Astrocyte (in vitro differentiated cells and primary cell): ENCODE data around the gene VKORC1L1.

Experiments
- EZH2 ChIP-seq: IDR thresholded peaks from 2 replicates; pipeline ENCODE4 v1.6.1; 2012; ENCODE audit warnings: mild to moderate bottlenecking, low read length, inconsistent platforms; ENCODE audit not compliant: insufficient read depth
- TF ChIP-seq, protein P1 (sequence below): IDR thresholded peaks from 2 replicates; pipeline ENCODE4 v1.5.1; 2011; ENCODE audit warnings: low read depth, mild to moderate bottlenecking, inconsistent platforms, low read length, moderate library complexity; ENCODE audit not compliant: insufficient read depth

DNA sequence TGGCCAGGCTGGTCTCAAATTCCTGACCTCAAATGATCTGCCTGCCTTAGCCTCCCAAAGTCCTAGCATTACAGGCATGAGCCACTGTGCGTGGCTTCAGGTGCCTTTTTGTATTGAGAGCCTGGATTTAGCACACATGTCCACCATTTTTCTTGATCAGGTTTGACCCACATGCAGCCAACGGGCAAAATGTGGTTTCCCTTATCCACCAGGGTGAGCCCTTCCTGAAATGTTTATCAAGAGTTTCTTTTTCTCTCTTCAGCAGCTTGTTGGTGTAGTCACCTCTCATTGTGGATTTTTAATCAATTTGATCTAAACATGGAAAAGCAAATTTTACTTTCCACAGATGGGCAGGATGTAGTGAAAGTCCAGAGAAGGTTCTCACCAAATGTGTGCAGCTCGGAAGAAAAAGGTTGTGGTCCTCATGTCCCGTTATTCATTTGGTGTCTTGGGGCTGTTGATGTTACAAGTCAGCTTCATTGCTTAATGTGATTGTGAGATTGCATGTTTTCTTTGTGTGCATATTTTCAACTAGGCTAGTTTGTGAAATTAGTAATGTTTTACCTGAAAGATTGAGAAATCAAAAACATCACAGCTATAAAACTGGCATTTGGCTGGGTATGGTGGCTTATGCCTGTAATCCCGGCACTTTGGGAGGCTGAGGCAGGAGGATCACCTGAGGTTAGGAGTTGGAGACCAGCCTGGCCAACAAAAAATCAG, 80.3 kb downstream of the VKORC1L1 start:
- TF ChIP-seq, protein P1, sequence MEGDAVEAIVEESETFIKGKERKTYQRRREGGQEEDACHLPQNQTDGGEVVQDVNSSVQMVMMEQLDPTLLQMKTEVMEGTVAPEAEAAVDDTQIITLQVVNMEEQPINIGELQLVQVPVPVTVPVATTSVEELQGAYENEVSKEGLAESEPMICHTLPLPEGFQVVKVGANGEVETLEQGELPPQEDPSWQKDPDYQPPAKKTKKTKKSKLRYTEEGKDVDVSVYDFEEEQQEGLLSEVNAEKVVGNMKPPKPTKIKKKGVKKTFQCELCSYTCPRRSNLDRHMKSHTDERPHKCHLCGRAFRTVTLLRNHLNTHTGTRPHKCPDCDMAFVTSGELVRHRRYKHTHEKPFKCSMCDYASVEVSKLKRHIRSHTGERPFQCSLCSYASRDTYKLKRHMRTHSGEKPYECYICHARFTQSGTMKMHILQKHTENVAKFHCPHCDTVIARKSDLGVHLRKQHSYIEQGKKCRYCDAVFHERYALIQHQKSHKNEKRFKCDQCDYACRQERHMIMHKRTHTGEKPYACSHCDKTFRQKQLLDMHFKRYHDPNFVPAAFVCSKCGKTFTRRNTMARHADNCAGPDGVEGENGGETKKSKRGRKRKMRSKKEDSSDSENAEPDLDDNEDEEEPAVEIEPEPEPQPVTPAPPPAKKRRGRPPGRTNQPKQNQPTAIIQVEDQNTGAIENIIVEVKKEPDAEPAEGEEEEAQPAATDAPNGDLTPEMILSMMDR, result no peak
- TF ChIP-seq EZH2, result no peak
